M059J (cell line): ENCODE data around the gene IL1B. TPM values are rescaled to one million over a fixed set of nuclear protein-coding genes. Genes with fewer than 3 reads are reported as not detected.

Experiments used
- DNase-seq: peaks from one replicate; pipeline ENCODE4 v3.0.0-alpha.2; 2012; ENCODE audit warnings: low read depth
- total RNA-seq: library from RNA; depleted of rRNA; stranded (reverse); fragments of >200 nt; shearing (Covaris generic); gene quantifications from 2 replicates; pipeline ENCODE4 v1.2.3, GENCODE V29; 2014

IL1B gene
- total RNA-seq, 1 experiment from 2014 or later: 4.2 TPM

DNA sequence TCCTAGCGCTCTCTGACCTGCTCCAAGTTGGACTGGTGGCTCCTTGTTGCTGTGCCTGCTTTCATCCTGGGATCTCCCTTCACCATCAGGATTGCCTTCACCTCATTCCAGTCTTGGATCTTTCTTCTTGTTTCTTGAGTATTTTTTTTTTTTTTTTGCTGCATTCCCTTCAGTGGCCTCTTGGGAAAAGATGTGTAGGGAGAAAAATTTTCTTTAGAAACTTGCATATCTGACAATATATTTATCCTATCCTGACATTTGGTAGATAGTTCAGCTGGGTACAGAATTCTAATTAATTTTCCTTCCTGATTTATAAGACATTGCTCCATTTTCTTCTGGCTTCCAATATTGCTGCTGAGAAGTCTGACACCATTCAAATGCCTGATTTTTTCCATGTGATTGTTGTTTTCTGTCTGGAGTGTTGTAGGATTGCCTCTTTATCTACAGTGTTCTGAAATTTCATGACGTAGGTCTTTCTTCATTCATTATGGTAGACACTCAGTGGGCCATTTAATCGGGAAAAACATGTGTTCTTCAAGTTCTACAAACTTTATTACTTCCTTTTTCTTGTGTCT is 29.3 kb downstream of the IL1B start:
- no peak for DNase-seq

DNA sequence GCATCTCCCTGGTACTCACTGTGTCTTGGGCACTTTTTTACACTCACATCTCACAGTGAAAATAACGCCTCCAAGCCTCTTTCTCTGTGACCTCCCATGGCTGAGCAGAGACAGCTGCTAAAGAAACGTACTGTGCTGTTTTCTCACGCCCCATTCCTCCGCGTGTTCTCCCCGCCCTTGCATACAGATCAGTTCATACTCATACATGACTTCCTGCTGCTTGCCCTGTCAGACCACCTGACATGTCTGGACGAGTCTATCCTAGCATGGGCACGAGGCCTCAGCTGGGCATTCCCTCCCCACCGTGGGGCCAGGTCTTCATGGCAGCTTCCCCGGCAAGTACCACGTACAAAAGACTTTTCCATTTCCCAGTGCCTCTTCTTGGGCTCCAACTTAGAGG is 31.0 kb downstream of the IL1B start:
- DNase-seq: no peak

DNA sequence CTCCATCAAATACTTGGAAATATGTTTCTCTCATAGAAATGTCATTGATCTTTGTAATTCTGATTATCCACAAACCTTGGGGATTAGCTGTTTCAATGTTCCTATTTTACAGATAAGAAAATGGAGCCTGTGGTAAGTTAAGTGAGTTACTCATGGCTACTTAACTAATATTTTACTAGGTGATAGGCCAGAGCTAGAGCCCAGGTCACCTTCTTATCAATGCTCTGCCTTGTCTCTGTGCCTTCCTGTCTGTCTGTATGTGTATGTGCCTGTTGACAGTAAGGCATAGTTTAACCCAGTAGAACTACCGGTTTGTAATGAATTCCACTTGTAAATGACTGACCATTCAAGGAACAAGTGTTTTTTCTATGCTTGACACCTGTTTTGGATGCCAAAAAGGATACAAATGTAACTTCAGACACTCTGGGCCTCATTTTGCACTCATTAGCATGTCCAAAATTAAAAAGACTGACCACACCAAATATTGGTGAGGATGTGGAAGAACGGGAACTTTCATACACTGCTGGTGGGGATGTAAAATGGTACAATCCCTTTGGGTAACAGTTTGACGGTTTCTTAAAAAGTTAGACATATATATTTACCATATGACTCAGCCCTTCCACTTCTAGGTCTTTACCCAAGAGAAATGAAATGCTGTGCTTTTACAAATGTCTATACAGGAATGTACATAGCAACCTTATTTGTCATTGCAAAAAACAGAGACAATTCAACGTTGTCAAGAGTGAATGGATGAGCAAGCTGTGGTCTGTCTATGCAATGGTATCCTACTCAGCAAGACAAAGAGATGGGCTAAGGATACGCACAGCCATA is 32.7 kb downstream of the IL1B start:
- peak; percentile 33 for DNase-seq

DNA sequence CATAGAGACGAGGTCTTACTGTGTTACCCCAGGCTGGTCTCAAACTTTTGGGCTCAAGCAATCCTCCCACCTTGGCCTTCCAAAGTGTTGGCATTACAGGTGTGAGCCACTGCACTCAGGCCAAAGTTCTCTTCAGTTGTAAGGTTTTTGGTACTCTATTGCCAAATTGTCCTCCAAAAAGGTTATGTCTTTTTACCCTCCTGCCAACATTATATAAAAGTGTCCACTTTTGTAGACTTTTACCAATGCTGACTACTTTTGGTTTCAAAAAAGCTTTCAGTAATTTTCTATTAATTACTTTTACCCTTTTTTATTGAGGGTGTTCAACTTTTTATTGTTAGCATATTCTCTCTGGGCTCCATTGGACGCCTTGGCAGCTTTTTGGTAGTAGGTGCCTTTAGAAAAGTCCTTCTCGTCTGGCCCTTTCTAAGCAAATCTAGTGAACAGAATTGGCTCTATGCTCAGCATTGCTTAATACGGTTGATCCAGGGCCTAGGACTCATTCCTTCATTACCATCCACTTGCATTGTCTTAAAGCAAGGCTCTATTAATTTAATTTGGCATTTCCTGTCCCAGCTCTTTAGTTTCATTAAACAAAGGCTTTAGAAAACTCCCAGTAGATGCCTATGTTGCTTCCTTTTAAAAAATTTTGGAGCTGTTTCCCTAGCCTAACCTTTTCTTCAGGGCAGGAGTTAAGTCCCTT is 35.5 kb downstream of the IL1B start:
- DNase-seq: no peak

DNA sequence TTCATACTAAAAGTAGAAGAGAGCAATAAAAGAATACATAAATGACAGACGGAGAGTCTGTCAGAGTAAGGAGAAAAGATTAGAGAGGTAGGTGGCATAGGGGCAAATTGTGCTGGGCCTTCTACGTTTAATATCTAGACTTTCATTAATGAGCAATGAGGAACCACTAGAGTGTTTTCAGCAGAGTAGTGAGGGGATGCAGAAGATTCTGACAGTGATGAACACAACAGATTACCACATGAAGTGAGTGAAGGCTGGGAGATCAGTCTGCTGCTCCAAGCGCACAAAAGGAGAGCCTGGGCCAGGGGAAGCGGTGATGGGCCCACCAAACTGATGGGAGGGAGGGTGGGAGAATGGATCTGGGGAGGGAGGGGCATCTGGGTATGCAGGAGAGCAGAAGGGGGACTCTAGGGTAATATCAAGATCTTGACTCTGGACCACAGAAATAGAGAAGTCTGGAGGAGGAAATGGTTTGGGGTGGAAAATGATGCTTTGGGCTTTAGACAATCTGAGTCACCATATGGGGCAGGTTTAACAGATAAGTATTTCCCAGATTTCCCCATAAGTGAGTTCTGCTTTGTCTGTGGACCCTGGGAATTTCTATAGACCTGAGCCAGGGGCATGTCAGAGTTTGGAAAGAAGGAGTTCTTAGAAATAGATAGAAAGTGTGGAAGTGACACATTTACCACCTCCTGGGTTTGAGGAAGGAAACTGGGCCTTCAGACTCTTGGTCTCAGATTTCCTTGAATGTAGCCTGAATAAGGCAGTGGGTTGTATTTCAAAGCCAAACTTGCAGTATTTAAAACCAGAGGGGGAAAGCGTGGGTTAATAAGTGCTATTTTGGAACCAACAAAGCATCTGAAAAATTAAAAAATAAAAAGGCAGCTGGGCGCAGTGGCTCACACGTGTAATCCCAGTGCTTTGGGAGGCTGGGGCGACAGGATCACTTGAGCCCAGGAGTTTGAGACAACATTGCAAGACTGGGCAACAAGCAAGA is 37.3 kb downstream of the IL1B start:
- DNase-seq: no peak

DNA sequence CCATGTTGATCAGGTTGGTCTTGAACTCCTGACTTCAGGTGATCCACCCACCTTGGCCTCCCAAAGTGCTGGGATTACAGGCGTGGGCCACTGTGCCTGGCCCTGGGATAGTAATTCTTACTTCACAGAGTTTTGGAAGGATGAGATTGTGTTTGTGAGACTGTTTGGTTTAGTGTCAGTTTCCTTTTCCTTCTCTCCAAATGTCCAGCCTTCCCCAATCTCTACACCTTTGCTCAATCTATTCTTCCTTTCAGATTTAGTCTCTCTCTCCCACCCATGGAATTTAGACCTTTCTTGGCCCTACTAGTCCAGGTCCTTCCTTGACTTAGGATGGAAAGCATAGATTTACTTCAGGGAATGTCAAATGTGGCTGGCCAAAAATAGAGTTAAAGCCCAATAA is 40.1 kb downstream of the IL1B start:
- no peak for DNase-seq

DNA sequence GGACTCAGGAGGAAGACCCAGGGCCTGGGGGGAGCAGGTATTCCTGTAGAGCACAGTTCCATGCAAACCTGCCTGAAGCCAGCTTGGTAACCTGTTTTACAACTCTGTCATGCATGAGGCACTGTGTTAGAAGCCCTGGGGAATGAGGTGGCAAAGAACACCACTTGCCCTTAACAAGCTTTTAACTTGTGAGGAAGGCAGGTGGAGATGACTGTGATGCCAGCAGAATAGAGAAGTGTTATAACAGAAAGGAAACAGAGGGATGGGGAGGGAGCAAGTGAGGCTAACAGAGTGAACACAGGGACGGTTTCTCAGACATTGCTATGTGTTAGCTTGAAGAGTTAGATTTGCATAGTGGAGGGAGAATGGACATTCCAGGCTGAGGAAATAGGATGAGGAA is 40.8 kb downstream of the IL1B start:
- no peak for DNase-seq

DNA sequence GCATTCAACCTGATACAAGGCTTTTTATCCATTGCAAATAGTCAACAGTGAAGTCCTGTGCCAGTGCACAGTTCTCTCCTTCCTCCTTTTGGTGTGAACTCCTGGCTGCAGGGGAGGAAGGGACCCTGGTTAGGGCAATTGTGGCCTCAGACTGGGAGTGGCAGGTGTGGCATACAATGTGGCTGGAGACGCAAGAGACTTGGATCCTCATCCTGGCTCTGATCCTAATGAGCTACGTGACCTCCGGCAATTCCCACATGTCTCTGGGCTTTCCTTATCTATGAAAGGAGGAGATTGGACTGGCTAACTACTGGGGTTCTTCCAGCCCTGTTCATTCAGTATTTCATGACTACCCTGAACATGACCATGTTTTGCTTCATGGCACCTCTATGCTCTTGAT is 41.7 kb downstream of the IL1B start:
- no peak for DNase-seq

DNA sequence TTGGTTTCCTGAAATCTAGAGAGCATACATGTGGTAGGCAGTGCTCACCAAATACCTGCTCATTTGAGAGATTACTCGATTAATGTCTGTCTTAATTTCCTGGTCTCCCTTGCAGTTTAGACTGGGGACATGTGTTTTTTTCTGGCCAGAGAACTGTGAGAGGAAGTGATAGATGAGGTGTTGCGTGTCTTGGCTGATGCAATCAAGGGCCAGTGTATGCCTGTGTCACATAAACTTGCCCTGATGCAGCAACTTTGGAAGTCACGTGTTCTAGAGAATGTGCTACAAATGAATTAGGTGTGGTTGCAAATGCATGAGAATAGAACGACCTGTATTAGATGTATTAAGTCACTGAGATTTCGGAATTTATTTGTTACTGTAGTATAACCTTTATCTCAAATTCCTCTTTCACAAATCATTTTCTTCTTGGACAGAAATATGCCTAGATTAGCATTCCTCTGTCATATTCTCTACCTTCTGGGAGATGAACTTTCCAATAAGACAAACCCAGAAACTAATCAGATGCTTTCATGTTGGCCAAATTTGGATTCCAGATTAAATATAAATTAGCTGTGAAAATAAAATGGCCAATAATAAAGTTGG is 42.3 kb downstream of the IL1B start:
- peak; percentile 33 for DNase-seq

DNA sequence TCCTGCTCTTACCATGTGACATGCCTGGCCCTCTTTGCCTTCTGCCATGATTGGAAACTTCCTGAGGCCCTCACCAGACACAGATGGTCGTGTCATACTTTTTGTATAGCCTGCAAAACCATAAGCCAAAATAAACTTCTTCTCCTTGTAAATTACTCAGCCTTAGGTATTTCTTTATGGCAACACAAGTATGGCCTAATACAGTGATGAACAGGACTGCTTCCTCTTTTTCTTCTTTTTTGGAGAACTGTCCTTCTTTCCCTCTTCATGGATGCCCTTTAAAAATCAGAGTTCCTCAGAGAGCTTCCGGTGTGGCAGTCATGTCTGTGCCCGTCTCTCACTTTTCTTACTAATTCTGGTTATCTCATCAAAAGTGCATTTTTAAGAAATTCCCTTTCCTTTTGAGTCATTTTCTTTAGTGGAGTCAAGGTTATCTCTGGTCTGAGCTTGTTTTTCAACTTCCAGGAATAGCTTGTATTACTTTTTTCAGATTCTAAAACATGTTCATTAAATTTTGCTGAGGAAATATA is 43.1 kb downstream of the IL1B start:
- no peak for DNase-seq

DNA sequence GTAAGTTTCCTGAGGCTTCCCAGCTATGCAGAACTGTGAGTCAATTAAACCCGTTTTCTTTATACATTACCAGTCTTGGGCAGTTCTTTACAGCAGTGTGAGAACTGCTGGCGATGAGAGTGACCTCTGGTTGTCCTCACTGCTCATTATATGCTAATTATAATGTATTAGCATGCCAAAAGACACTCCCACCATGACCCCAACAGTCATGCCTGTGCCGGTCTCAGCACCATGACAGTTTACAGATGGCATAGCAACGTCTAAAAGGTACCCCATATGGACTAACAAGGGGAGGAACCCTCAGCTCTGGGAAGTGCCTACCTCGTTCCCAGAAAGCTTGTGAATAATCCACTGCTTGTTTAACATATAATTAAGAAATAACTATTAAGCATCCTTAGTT is 44.2 kb downstream of the IL1B start:
- no peak for DNase-seq

DNA sequence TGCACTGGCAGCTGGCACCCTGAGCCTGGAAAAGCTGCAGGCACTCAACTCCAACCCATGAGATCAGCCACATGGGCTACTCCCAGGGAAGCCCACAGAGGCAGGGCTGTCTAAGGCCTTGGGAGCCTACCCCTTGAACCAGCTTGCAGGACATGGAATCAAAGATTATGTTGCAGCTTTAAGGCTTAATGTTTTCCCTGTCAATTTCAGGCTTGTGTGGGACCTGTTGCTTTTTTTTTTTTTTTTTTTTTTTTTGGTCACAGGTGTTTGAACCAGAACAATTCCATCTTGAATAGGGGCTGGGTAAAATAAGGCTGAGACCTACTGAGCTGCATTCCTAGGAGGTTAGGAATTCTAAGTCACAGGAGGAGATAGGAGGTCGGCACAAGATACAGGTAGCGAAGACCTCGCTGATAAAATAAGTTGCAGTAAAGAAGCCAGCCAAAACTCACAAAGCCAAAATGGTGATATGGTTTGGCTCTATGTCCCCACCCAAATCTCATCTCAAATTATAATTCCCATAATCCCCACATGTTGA is 44.8 kb downstream of the IL1B start:
- no peak for DNase-seq

DNA sequence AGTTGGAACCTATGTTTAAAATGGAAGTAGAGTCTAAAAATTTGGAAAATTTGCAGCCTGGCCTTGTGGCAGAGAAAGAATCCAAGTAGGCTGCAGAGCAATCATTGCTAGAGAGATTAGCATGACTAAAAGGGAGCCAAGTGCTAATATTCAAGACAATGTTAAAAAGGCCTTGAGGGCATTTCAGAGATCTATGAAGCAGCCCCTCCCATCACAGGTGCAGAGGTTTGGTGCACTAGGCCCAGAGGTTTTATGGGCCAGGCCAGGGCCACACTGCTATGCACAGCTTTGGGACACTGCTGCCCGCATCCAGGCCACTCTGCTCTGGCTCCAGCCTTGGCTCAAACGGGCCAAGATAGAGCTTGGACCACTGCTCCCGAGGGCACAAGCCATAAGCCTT is 45.6 kb downstream of the IL1B start:
- no peak for DNase-seq

DNA sequence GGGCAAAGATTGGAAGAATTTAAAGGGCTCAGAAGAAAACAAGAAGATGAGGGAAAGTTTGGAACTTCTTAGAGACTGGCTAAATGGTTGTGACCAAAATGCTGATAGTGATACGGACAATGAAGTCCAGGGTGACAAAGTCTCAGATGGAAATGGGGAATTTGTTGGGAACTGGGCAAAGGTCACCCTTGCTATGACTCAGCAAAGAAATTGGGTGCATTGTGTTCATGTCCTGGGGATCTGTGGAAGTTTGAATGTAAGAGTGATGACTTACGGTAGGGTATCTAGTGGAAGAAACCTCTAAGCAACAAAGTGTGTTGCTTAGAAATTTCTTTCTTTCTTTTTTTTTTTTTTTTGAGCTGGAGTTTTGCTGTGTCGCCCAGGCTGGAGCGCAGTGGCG is 46.3 kb downstream of the IL1B start:
- no peak for DNase-seq

DNA sequence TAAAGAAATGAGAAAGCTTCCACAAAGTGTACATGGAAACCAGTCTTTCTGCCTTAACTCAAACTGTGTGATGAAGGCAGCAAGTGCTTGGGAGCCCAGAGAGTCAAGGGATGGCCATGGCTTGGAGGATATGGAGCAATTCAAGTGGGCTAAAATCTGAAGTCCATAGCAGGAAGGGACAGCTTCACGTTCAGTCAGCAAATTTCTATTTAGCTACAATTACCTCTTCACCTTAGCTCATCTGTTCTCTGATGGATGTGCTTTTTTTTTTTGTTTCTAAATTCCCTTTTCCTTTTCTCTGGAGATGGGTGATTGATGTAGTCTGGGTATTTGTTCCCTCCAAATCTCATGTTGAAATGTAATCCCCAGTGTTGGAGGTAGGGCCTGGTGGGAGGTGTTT is 47.4 kb downstream of the IL1B start:
- DNase-seq: no peak

DNA sequence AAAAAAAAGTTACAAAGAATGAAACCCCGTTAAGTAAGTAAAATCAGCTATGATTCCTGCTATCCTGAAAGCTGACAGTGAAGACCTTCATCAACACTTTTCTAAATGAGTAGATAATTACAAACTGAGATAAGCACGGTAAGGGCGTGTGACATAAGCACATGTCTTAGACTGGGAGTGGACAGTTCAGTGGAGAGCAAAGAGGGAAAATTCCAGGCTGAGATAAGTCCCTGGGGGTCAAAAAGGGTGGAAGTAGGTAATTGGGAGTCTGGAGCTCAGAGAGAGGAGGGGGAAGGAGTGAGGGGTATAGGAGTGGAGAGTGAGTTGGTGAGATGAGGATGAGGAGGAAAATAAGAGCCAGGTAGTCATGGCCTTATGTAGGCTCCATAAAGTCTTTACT is 47.9 kb downstream of the IL1B start:
- no peak for DNase-seq

DNA sequence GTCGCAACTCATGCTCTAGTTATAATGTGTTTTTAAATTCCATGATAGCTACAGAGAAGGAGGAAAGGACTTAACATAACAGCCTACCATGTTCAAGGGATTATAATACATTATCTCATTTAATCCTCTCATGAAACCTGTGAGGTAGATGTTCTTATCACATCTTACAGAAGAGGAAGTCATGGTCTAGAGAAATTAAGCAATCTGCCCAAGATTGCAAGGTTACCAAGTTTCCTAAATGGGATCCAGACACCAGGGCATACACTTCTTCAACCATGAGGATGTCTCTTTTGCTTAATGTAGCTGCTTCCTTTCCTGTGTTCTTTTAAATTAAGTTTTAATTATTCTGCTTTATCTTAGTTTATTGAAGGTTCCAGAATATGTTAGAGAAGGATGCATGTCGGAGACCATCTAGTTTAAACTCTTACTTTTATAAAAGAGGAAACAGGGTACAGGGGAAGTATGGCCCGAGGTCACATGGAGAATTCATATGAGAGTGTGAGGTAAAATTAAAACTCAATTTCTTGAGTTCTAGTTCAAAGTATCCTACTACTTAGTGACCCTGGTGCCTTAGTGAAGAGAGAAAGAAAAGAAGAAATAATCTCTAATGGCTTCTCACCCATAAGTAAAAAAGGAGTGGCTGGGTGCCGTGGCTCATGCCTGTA is 48.7 kb downstream of the IL1B start:
- no peak for DNase-seq

DNA sequence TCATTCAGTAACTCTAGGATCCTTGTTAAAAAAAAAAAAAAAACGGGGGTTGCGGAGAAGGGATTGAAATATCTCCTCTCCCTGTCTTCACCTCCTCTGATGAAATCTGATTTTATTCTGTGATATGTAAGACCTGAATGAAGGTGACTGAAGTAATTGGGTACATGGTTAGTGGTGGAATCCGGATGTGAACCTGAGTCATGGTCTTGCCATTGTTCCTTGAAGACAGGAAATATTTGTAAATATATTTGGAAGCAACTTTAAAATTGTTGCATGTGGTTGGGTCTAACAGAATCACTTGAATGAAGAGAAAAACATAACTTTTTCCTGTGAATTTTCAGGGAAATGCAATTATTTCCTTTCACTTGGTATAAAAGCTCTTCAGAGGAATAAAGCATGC is 49.3 kb downstream of the IL1B start:
- peak; percentile 63 for DNase-seq

DNA sequence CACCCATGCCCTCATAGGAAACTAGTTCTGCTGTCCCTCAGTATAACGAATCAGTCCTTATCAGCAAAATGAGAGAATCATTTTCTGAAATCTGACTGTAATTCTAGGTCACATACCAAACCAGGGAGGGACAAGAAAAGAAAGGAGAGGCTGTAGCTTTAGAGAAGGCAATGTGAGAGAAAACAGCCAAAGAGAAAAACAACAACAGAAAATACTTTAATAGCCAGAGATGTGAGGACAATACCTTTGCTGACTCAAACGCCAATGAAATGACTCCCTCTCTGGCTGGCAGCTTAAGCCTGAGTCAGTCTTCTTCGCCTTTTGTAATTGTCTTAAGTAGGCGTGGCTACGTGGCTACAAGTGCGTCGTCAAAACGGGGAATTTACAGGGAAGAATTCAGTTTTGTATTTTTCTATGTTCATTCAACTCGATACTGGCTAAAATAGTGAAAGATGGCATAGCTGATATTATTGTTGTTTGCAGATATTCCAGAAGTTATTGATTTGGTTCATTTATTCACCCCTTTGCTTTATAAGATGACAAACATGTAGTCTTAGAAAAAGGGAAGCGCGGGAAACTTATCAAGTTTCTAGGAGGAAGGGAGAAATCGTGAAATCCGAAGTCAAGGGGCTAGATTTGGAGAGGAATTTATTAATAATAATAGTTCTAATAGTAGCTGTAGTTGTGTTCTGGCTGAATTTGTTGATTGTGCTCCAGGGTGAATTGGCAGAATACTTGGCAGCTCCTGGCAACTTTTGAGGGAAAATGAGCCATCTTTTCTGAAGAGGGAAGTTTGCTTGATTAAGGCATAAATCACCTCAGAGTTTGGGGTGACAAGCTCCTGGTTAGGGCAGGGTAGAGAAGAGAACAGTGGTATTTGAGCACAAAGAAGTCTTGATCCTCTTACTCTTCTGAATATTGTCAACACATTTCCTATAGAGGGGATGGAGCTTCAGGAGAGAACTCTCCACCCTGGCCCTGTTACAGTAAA is 52.1 kb downstream of the IL1B start, which contains the start of gene IL1A:
IL1A (minus strand) TSS at position 295 of the 991 bp plus-strand sequence. CDS start 723 bp downstream, outside the sequence.
- DNase-seq: peak; percentile 82
